Transverse colon (tissue), 4 donors: ENCODE results near the gene RNPS1.

ENCODE experiments used
- EP300 ChIP-seq: sonication (generic); formaldehyde crosslinking; IDR thresholded peaks from one replicate; pipeline ENCODE4 v1.6.1; 2017; ENCODE audit warnings: antibody characterized with exemption, low read depth
- POLR2A ChIP-seq: fragments of 450-650 bp; IDR thresholded peaks from one replicate; pipeline ENCODE4 v1.6.1; 2016; ENCODE audit warnings: antibody characterized with exemption, mild to moderate bottlenecking, moderate library complexity
- POLR2AphosphoS5 ChIP-seq, 3 donors: sonication (generic); formaldehyde crosslinking; IDR thresholded peaks; one replicate each; pipeline ENCODE4 v1.6.1; 2016; ENCODE audit warnings: antibody characterized with exemption in 3 of 3
- TF ChIP-seq, protein P1 (sequence below), 5 experiments: fragments of 200-600 bp in 3 of 5; fragments of 450-650 bp in 2 of 5; sonication (generic) in 3 of 5; IDR thresholded peaks; 1 replicate in 2 of 5; 2 replicates in 3 of 5; pipeline ENCODE4 v1.5.1; 2016 to 2017; ENCODE audit warnings: antibody characterized with exemption in 5 of 5, inconsistent platforms in 3 of 5, mild to moderate bottlenecking in 2 of 5, moderate library complexity in 1 of 5

GRCh38 chr16:2233872-2234812 is 33.8 kb downstream of the RNPS1 start:
- TF ChIP-seq, protein P1, sequence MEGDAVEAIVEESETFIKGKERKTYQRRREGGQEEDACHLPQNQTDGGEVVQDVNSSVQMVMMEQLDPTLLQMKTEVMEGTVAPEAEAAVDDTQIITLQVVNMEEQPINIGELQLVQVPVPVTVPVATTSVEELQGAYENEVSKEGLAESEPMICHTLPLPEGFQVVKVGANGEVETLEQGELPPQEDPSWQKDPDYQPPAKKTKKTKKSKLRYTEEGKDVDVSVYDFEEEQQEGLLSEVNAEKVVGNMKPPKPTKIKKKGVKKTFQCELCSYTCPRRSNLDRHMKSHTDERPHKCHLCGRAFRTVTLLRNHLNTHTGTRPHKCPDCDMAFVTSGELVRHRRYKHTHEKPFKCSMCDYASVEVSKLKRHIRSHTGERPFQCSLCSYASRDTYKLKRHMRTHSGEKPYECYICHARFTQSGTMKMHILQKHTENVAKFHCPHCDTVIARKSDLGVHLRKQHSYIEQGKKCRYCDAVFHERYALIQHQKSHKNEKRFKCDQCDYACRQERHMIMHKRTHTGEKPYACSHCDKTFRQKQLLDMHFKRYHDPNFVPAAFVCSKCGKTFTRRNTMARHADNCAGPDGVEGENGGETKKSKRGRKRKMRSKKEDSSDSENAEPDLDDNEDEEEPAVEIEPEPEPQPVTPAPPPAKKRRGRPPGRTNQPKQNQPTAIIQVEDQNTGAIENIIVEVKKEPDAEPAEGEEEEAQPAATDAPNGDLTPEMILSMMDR (IDR thresholded peaks at IDR 0.05): no peak
- no peak for TF ChIP-seq POLR2A
- TF ChIP-seq EP300: no peak
- TF ChIP-seq POLR2AphosphoS5 (IDR thresholded peaks at IDR 0.05): no peak
